Measurements from ENCODE around the gene KPNA6. TPM values are rescaled to one million over a fixed set of nuclear protein-coding genes. Genes with fewer than 3 reads are reported as not detected.

KPNA6 gene
- polyA plus RNA-seq, 1 donor (not counting 4 experiments of a cell fraction or from before 2014, with no cell fraction given): 42.6 TPM

DNA sequence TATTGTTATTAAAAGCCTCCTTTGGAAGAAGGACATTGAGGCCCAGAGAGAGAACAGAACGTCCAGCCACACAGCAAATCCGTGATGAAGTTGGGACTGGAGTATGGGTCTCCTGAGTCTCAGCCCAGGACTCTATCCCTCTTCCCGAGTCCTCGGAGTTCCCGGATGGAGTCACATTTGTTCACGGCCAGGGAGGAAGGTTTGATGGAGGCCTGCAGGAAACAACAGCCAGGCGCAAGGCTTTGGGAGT, 71.3 kb downstream of the KPNA6 start:
- peak overlapping the region; percentile 87 for H3K4me2 ChIP-seq (ENCODE audit: control insufficient read depth, extremely low read depth, insufficient read depth, low read depth, low read length)
- peak overlapping the region; percentile 90 for H3K27ac ChIP-seq (ENCODE audit: control insufficient read depth, insufficient read depth, low read length)
- FAIRE-seq (no peak), DNase-seq (ENCODE audit: low read depth, low spot score) (no peak)
- H3K4me3 ChIP-seq (ENCODE audit: control insufficient read depth in 2 of 3, extremely low read depth in 1 of 3, insufficient read depth in 2 of 3, low read depth in 1 of 3, low read length in 3 of 3): peak overlapping the region in 2 of 3 experiments; percentile 47 to 70
- H3K27me3 ChIP-seq (ENCODE audit: control insufficient read depth, extremely low read depth, insufficient read depth, low read length): no peaks in the 10 kb centered on the region
- H4K20me1 ChIP-seq (ENCODE audit: control insufficient read depth, extremely low read depth, insufficient read depth, low read length): no peaks in the 10 kb centered on the region
- H3K36me3 ChIP-seq (ENCODE audit: control insufficient read depth in 2 of 2, extremely low read depth in 1 of 2, insufficient read depth in 2 of 2, low read length in 2 of 2): peaks cover 9 to 28% of the 10 kb centered on the region in 2 experiments
- dilution Hi-C loops (cut with MboI; ENCODE audit: extremely low pct_ligation_motif_present, low sequenced_read_pairs): no loop called here
- H3K9me1 ChIP-seq (ENCODE audit: control insufficient read depth, extremely low read depth, insufficient read depth, low read length): peaks cover 3% of the 10 kb centered on the region
- peak overlapping the region; percentile 90 for H3K9ac ChIP-seq (ENCODE audit: control insufficient read depth, extremely low read depth, insufficient read depth, low read length)
- peak overlapping the region; percentile 4 for H2AFZ ChIP-seq (ENCODE audit: control insufficient read depth, low read length)
- no peaks in the 10 kb centered on the region for H3K9me3 ChIP-seq (ENCODE audit: control insufficient read depth, low read depth, low read length)
- TF ChIP-seq, protein P1, sequence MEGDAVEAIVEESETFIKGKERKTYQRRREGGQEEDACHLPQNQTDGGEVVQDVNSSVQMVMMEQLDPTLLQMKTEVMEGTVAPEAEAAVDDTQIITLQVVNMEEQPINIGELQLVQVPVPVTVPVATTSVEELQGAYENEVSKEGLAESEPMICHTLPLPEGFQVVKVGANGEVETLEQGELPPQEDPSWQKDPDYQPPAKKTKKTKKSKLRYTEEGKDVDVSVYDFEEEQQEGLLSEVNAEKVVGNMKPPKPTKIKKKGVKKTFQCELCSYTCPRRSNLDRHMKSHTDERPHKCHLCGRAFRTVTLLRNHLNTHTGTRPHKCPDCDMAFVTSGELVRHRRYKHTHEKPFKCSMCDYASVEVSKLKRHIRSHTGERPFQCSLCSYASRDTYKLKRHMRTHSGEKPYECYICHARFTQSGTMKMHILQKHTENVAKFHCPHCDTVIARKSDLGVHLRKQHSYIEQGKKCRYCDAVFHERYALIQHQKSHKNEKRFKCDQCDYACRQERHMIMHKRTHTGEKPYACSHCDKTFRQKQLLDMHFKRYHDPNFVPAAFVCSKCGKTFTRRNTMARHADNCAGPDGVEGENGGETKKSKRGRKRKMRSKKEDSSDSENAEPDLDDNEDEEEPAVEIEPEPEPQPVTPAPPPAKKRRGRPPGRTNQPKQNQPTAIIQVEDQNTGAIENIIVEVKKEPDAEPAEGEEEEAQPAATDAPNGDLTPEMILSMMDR (optimal IDR thresholded peaks at IDR 0.05 in 1 of 3, IDR thresholded peaks at IDR 0.05 in 1 of 3, conservative IDR thresholded peaks at IDR 0.05 in 1 of 3; ENCODE audit: extremely low read depth in 1 of 3, insufficient read depth in 2 of 3, low read length in 3 of 3): no peak
- no peak for TF ChIP-seq EZH2 (IDR thresholded peaks at IDR 0.05; ENCODE audit: low read length)
- H3K4me1 ChIP-seq (ENCODE audit: control insufficient read depth, extremely low read depth, insufficient read depth, low read length): peaks cover 19% of the 10 kb centered on the region
- peaks cover 34% of the 10 kb centered on the region for H3K79me2 ChIP-seq (ENCODE audit: control insufficient read depth, insufficient read depth, low read length)

GRCh38 chr1:32179443-32180185, 71.8 kb downstream of the KPNA6 start, which contains the start of gene TXLNA:
Gene TXLNA (plus strand): TSS chr1:32179675. CDS start chr1:32180346, 671 bp downstream.
- peak within 1 kb of the TSS; percentile 74 for H2AFZ ChIP-seq (ENCODE audit: control insufficient read depth, low read length)
- peak; percentile 60 for DNase-seq (ENCODE audit: low read depth, low spot score)
- peaks cover 9 to 32% of the 10 kb centered on the region in 2 experiments for H3K36me3 ChIP-seq (ENCODE audit: control insufficient read depth in 2 of 2, extremely low read depth in 1 of 2, insufficient read depth in 2 of 2, low read length in 2 of 2)
- H3K79me2 ChIP-seq (ENCODE audit: control insufficient read depth, insufficient read depth, low read length): peaks cover 39% of the 10 kb centered on the region
- no peaks in the 10 kb centered on the region for H3K27me3 ChIP-seq (ENCODE audit: control insufficient read depth, extremely low read depth, insufficient read depth, low read length)
- H4K20me1 ChIP-seq (ENCODE audit: control insufficient read depth, extremely low read depth, insufficient read depth, low read length): no peaks in the 10 kb centered on the region
- no peaks in the 10 kb centered on the region for H3K9me3 ChIP-seq (ENCODE audit: control insufficient read depth, low read depth, low read length)
- TF ChIP-seq EZH2 (IDR thresholded peaks at IDR 0.05; ENCODE audit: low read length): no peak
- TF ChIP-seq, protein P1 (optimal IDR thresholded peaks at IDR 0.05 in 1 of 3, IDR thresholded peaks at IDR 0.05 in 1 of 3, conservative IDR thresholded peaks at IDR 0.05 in 1 of 3; ENCODE audit: extremely low read depth in 1 of 3, insufficient read depth in 2 of 3, low read length in 3 of 3): peak in 2 of 3 experiments; percentile 9 to 18
- H3K9ac ChIP-seq (ENCODE audit: control insufficient read depth, extremely low read depth, insufficient read depth, low read length): peak within 1 kb of the TSS; percentile 90
- peak within 1 kb of the TSS; percentile 47 to 95 (median 70) for H3K4me3 ChIP-seq (ENCODE audit: control insufficient read depth in 2 of 3, extremely low read depth in 1 of 3, insufficient read depth in 2 of 3, low read depth in 1 of 3, low read length in 3 of 3)
- H3K27ac ChIP-seq (ENCODE audit: control insufficient read depth, insufficient read depth, low read length): peak within 1 kb of the TSS; percentile 90
- dilution Hi-C loops (cut with MboI; ENCODE audit: extremely low pct_ligation_motif_present, low sequenced_read_pairs): no loop called here
- peaks cover 19% of the 10 kb centered on the region for H3K4me1 ChIP-seq (ENCODE audit: control insufficient read depth, extremely low read depth, insufficient read depth, low read length)
- H3K9me1 ChIP-seq (ENCODE audit: control insufficient read depth, extremely low read depth, insufficient read depth, low read length): peaks cover 3% of the 10 kb centered on the region
- no peak for FAIRE-seq
- peak within 1 kb of the TSS; percentile 87 for H3K4me2 ChIP-seq (ENCODE audit: control insufficient read depth, extremely low read depth, insufficient read depth, low read depth, low read length)
